Adipocyte (in vitro differentiated cells): ENCODE measurements around the gene PAFAH1B2.
"Not testable (repeated sequence)": the region's sequence is repeated elsewhere in the genome, so short reads cannot be mapped to it uniquely, and the experiment has no call there.

Experiments used
- DNase-seq: peaks from one replicate; pipeline ENCODE4 v3.0.0-alpha.2; 2015; ENCODE audit warnings: low read depth
- H3K27me3 ChIP-seq: replicated peaks from 2 replicates; pipeline ENCODE4 v1.7.0; 2013; ENCODE audit warnings: mild to moderate bottlenecking, low read length, moderate library complexity; ENCODE audit not compliant: control insufficient read depth, insufficient read depth
- H3K36me3 ChIP-seq: 2 replicates; pipeline ENCODE4 v1.7.0; 2013; ENCODE audit warnings: low read length, mild to moderate bottlenecking, moderate library complexity; ENCODE audit not compliant: control insufficient read depth, insufficient read depth, severe bottlenecking
- H3K4me1 ChIP-seq: 2 replicates; pipeline ENCODE4 v1.7.0; 2013; ENCODE audit warnings: mild to moderate bottlenecking, low read length, moderate library complexity; ENCODE audit not compliant: control insufficient read depth, insufficient read depth
- H3K4me3 ChIP-seq: 2 replicates; pipeline ENCODE4 v1.7.0; 2013; ENCODE audit warnings: mild to moderate bottlenecking, low read length, moderate library complexity
- H3K9ac ChIP-seq: 2 replicates; pipeline ENCODE4 v1.7.0; 2013; ENCODE audit warnings: mild to moderate bottlenecking, low read length, moderate library complexity
- H3K9me3 ChIP-seq: 2 replicates; pipeline ENCODE4 v1.7.0; 2013; ENCODE audit warnings: mild to moderate bottlenecking, low read length, moderate library complexity; ENCODE audit not compliant: control insufficient read depth

The PAFAH1B2 gene

DNA sequence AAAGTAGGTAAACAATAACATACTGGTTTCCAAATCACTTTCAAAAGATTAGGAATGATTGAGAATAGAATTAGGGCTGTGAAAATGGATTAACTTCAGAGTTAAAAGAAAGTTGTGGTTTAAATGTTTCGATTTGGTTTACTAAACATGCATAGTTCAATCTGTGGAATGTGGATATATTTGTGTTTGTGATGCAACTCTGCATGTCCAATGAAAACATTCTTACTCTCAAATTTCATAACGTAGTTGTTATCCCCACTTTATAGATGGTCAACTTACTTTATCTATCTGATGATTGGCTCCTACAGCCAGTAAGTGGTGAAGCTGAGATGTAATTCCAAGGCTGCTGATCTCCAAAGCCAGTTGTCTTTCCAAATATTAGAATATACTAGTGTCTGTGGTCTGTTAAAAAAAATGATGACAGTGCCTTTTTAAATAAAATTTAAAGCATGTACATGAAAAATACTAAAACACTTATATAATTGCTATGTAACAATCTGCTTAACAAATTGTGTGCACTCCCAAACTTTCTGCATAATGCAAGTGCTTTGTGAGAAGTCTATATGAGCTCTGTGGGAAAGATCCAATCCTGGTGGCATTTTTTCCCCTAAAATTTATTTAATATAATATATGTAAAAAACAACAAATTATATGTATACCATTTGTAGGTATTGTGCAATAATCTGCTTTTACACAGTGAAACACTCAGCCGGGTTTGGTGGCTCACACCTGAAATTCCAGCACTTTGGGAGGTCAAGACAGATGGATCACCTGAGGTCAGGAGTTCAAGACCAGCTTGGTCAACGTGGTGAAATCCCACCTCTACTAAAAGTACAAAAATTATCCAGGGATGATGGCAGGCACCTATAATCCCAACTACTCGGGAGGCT is 36.1 kb upstream of the PAFAH1B2 start:
- no peak overlapping the region for H3K4me3 ChIP-seq
- peak; percentile 73 for DNase-seq
- no peaks in the 10 kb centered on the region for H3K27me3 ChIP-seq
- H3K9ac ChIP-seq: no peak overlapping the region
- no peaks in the 10 kb centered on the region for H3K36me3 ChIP-seq
- no peaks in the 10 kb centered on the region for H3K4me1 ChIP-seq
- no peaks in the 10 kb centered on the region for H3K9me3 ChIP-seq

DNA sequence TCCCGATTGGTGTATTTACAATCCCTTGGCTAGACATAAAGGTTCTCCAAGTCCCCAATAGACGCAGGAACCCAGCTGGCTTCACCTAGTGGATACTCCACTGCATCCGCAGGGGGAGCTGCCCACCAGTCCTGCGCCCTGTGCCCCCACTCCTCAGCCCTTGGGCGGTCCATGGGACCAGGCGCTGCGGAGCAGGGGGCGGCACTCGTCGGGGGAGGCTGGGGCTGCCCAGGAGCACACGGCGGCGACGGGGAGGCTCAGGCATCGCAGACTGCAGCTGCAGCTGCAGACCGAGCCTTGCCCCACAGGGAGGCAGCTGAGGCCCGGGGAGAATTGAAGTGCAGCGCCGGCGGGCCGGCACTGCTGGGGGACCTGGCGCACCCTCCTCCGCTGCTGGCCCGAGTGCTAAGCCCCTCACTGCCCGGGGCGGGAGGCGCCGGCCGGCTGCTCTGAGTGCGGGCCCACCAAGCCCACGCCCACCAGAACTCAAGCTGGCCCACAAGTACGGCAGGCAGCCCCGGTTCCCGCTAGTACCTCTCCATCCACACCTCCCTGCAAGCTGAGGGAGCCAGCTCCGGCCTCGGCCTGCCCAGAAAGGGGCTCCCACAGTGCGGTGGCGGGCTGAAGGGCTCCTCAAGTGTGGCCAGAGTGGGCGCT is 33.7 kb upstream of the PAFAH1B2 start:
- Histone ChIP-seq H3K9me3 (no peaks in the 10 kb centered on the region), H3K4me3 (no peak overlapping the region), H3K27me3 (no peaks in the 10 kb centered on the region), H3K4me1 (no peaks in the 10 kb centered on the region), H3K9ac (no peak overlapping the region), H3K36me3 (no peaks in the 10 kb centered on the region)
- DNase-seq: no peak

DNA sequence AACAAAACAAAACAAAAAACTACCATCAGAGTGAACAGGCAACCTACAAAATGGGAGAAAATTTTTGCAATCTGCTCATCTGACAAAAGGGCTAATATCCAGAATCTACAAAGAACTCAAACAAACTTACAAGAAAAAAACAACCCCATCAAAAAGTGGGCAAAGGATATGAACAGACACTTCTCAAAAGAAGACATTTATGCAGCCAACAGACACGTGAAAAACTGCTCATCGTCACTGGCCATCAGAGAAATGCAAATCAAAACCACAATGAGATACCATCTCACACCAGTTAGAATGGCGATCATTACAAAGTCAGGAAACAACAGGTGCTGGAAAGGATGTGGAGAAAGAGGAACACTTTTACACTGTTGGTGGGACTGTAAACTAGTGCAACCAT is 31.6 kb upstream of the PAFAH1B2 start:
- H3K9ac ChIP-seq, DNase-seq, H3K4me1 ChIP-seq, H3K36me3 ChIP-seq, H3K27me3 ChIP-seq, H3K4me3 ChIP-seq, H3K9me3 ChIP-seq: not testable (repeated sequence)

DNA sequence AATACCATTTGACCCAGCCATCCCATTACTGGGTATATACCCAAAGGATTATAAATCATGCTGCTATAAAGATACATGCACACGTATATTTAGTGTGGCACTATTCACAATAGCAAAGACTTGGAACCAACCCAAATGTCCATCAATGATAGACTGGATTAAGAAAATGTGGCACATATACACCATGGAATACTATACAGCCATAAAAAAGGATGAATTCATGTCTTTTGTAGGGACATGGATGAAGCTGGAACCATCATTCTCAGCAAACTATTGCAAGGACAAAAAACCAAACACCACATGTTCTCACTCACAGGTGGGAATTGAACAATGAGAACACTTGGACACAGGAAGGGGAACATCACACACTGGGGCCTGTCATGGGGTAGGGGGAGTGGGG is 31.1 kb upstream of the PAFAH1B2 start:
- H3K9me3 ChIP-seq, H3K4me1 ChIP-seq, DNase-seq, H3K27me3 ChIP-seq, H3K9ac ChIP-seq, H3K36me3 ChIP-seq, H3K4me3 ChIP-seq: not testable (repeated sequence)

DNA sequence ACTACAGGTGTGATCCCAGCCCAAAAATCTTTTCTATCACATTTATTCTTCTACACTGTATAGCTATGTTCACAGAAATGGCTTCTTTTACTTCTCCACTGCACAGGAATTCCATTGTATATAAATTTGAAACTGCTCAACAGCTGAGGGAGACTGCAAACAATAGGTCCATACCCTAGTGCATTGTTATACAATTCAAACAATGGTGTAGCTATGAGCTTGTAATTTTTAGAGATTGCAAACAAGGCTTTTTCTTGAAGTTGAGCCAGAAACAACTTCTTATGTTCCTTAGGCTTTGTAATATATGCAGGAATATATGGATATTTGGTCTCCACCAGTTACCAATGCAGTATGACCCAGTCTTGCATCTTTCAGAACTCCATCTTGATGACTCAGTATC is 26.4 kb upstream of the PAFAH1B2 start:
- no peak for DNase-seq
- Histone ChIP-seq H3K4me1 (no peaks in the 10 kb centered on the region), H3K9ac (no peak overlapping the region), H3K4me3 (no peak overlapping the region), H3K36me3 (no peaks in the 10 kb centered on the region), H3K9me3 (no peaks in the 10 kb centered on the region), H3K27me3 (no peaks in the 10 kb centered on the region)

GRCh38 chr11:117121176-117121575 is 22.9 kb upstream of the PAFAH1B2 start:
- H3K4me1 ChIP-seq: no peaks in the 10 kb centered on the region
- H3K36me3 ChIP-seq: no peaks in the 10 kb centered on the region
- no peaks in the 10 kb centered on the region for H3K9me3 ChIP-seq
- peaks cover 10% of the 10 kb centered on the region for H3K27me3 ChIP-seq
- H3K4me3 ChIP-seq: no peak overlapping the region
- DNase-seq: peak; percentile 46
- no peak overlapping the region for H3K9ac ChIP-seq

GRCh38 chr11:117122556-117122955 is 21.5 kb upstream of the PAFAH1B2 start:
- Histone ChIP-seq H3K36me3 (no peaks in the 10 kb centered on the region), H3K9ac (no peak overlapping the region), H3K4me3 (no peak overlapping the region), H3K9me3 (no peaks in the 10 kb centered on the region), H3K4me1 (no peaks in the 10 kb centered on the region), H3K27me3 (peaks cover 24% of the 10 kb centered on the region)
- DNase-seq: no peak

GRCh38 chr11:117126223-117126965 is 17.7 kb upstream of the PAFAH1B2 start:
- H3K9me3 ChIP-seq: no peaks in the 10 kb centered on the region
- H3K36me3 ChIP-seq: no peaks in the 10 kb centered on the region
- peaks cover 25% of the 10 kb centered on the region for H3K27me3 ChIP-seq
- no peak overlapping the region for H3K4me3 ChIP-seq
- DNase-seq: no peak
- no peak overlapping the region for H3K9ac ChIP-seq
- H3K4me1 ChIP-seq: no peaks in the 10 kb centered on the region

DNA sequence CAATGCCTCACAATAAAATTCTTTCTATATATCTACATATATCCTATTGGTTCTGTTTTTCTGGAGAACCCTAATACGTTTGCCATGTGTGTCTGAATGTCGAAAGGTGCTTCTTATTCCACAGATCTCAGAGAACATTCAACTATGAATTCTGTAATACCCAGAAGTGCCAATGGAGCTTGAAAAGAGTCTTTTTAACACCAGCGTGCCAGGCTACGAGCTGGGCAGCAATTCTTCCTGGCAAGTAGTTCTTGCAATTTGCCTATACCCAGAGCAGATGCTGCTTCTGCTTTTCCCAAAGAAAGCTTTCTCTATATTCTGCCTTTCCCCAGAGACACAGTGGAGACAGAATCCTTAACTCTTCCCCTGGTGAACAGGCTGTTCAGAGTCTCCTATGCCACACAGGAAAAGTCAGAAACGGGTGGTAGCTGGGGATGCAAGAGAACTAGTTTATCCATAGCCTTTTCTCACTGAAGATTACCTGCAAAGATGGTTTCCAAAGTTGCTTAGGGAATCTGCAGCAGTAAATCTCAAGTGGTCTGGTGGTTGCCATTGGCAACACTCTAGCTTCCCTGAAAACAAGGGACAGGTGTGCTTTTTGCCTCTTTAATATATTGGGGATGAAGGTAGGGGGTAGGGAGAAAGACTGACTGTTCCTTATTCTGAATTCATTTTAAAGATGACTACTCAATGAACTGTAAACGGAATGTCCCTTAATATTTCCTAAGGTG is 16.8 kb upstream of the PAFAH1B2 start:
- no peak for DNase-seq
- Histone ChIP-seq H3K4me1 (no peaks in the 10 kb centered on the region), H3K9me3 (no peaks in the 10 kb centered on the region)

DNA sequence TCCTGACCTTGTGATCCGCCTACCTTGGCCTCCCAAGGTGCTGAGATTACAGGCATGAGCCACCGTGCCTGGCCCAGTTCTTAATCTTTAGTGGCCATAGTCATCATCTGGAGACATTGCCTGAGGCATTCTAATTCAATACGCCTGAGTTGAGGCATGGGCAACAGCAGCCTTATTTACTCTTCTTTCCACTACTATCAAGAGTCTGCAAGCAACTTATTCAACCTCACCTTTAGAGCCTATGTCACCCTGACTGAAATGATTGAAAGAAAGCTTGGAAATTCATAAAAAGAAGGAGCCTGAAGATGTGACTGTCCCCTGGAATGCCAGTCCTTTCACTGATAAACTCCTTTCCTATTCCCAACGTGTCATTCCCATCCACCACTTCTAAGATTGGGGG is 15.8 kb upstream of the PAFAH1B2 start:
- Histone ChIP-seq H3K4me1 (no peaks in the 10 kb centered on the region), H3K27me3 (peaks cover 25% of the 10 kb centered on the region), H3K9ac (no peak overlapping the region), H3K9me3 (no peaks in the 10 kb centered on the region), H3K4me3 (no peak overlapping the region), H3K36me3 (no peaks in the 10 kb centered on the region)
- DNase-seq: no peak

More for the DNA sequence above, 16.8 kb upstream of the PAFAH1B2 start:
- Histone ChIP-seq H3K4me3 (no peak overlapping the region), H3K27me3 (peaks cover 25% of the 10 kb centered on the region), H3K36me3 (no peaks in the 10 kb centered on the region), H3K9ac (no peak overlapping the region)

DNA sequence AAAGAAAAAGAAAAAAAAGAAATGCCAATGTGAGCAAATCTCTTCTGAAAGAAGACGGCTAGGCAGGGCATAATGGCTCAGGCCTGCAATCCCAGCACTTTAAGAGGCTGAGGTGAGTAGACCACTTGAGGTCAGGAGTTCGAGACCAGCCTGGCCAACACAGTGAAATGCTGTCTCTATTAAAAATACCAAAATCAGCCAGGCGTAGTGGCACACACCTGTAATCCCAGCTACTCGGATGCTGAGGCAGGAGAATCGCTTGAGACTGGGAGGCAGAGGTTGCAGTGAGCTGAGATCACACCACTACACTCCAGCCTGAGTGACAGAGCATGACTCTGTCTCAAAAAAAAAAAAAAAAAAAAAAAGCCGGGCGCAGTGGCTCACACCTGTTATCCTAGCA is 13.7 kb upstream of the PAFAH1B2 start:
- not testable (repeated sequence) for DNase-seq, H3K9ac ChIP-seq, H3K9me3 ChIP-seq, H3K4me3 ChIP-seq, H3K36me3 ChIP-seq, H3K4me1 ChIP-seq
- H3K27me3 ChIP-seq: peaks cover 20% of the 10 kb centered on the region
